Fibroblast of mammary gland (primary cell): ENCODE measurements around the gene MRPL19.

Experiments used
- DNase-seq: peaks from one replicate; pipeline ENCODE4 v3.0.0-alpha.2; 2010; ENCODE audit warnings: low read depth
- H3K4me3 ChIP-seq: 2 replicates; pipeline ENCODE4 v1.5.1; 2011; ENCODE audit warnings: low read depth, mild to moderate bottlenecking, low read length, moderate library complexity; ENCODE audit not compliant: control insufficient read depth
- CTCF ChIP-seq: conservative IDR thresholded peaks from 2 replicates; pipeline ENCODE4 v1.5.1; 2011; ENCODE audit warnings: low read depth, low read length, inconsistent platforms; ENCODE audit not compliant: control insufficient read depth, insufficient read depth

The MRPL19 gene

GRCh38 chr2:75627902-75628504 lies 18.6 kb upstream of the MRPL19 start:
- H3K4me3 ChIP-seq: no peak overlapping the region
- TF ChIP-seq CTCF: peak; percentile 99
- DNase-seq: peak; percentile 79

- peak; percentile 82 for DNase-seq
- TF ChIP-seq CTCF: no peak
- no peak overlapping the region for H3K4me3 ChIP-seq
Observed at GRCh38 chr2:75632091-75632701, 14.4 kb upstream of the MRPL19 start.

- H3K4me3 ChIP-seq: no peak overlapping the region
- no peak for DNase-seq
- TF ChIP-seq CTCF: no peak
Observed at GRCh38 chr2:75632813-75633212, 13.8 kb upstream of the MRPL19 start.

GRCh38 chr2:75633620-75634019 lies 13.0 kb upstream of the MRPL19 start:
- DNase-seq: no peak
- TF ChIP-seq CTCF: no peak
- H3K4me3 ChIP-seq: no peak overlapping the region

GRCh38 chr2:75634945-75635344 lies 11.6 kb upstream of the MRPL19 start:
- no peak for TF ChIP-seq CTCF
- H3K4me3 ChIP-seq: no peak overlapping the region
- DNase-seq: no peak

- no peak for DNase-seq
- TF ChIP-seq CTCF: no peak
- H3K4me3 ChIP-seq: no peak overlapping the region
Observed at GRCh38 chr2:75637568-75637967, 9.0 kb upstream of the MRPL19 start.
